Measurements from ENCODE around the gene TMCC1.

GRCh38 chr3:129740090-129740489 lies 153.4 kb downstream of the TMCC1 start:
- TF ChIP-seq CTCF (IDR thresholded peaks at IDR 0.05) (no peak), POLR2A (IDR thresholded peaks at IDR 0.05) (no peak)
